H1 (cell line): ENCODE data around the gene RIBC1. TPM values are rescaled to one million over a fixed set of nuclear protein-coding genes. Genes with fewer than 3 reads are reported as not detected.

ENCODE experiments used
- ASH2L ChIP-seq: fragments of 200-600, 300-600 bp; sonication (generic); IDR thresholded peaks from one replicate; pipeline ENCODE4 v1.7.1; 2017; ENCODE audit warnings: low read length
- BACH1 ChIP-seq: IDR thresholded peaks from 2 replicates; pipeline ENCODE4 v1.6.1; 2012; ENCODE audit warnings: low read length, improper control_type of control experiment
- CHD1 ChIP-seq: IDR thresholded peaks from 2 replicates; pipeline ENCODE4 v1.6.1; 2012; ENCODE audit warnings: low read depth, low read length, improper control_type of control experiment
- KDM4A ChIP-seq: IDR thresholded peaks from one replicate; pipeline ENCODE4 v1.7.1; 2012; ENCODE audit warnings: low read depth, mild to moderate bottlenecking, moderate library complexity, low read length, inconsistent platforms; ENCODE audit not compliant: severe bottlenecking
- MAFK ChIP-seq: IDR thresholded peaks from 2 replicates; pipeline ENCODE4 v1.6.1; 2012; ENCODE audit warnings: low read depth, mild to moderate bottlenecking, improper control_type of control experiment, low read length
- POLR2A ChIP-seq, 2 experiments: IDR thresholded peaks; 1 replicate in 1 of 2; 2 replicates in 1 of 2; pipeline ENCODE4 v1.6.1; 2011; ENCODE audit warnings: low read depth in 2 of 2, low read length in 2 of 2, mild to moderate bottlenecking in 2 of 2; ENCODE audit errors: control extremely low read depth in 1 of 2
- RNF2 ChIP-seq: fragments of 200-900, 300-1000 bp; sonication (generic); IDR thresholded peaks from 2 replicates; pipeline ENCODE4 v1.7.1; 2016; ENCODE audit warnings: borderline replicate concordance, low read depth, mild to moderate bottlenecking, antibody characterized with exemption, low read length; ENCODE audit not compliant: poor library complexity, severe bottlenecking; ENCODE audit errors: missing control alignments
- SUZ12 ChIP-seq: fragments of 200-600 bp; sonication (generic); IDR thresholded peaks from 2 replicates; pipeline ENCODE4 v1.6.1; 2012; ENCODE audit warnings: mild to moderate bottlenecking, inconsistent platforms, low read length, moderate library complexity, mixed read lengths
- TAF1 ChIP-seq: IDR thresholded peaks from 2 replicates; pipeline ENCODE4 v1.6.1; 2011; ENCODE audit warnings: mild to moderate bottlenecking, low read depth, low read length
- TCF12 ChIP-seq: IDR thresholded peaks from 2 replicates; pipeline ENCODE4 v1.6.1; 2011; ENCODE audit warnings: low read depth, mild to moderate bottlenecking, low read length
- polyA plus RNA-seq, 7 experiments: library from polyadenylated mRNA; depleted of rRNA in 3 of 7; stranded (reverse) in 5 of 7; unstranded in 2 of 7; fragments of >200 nt in 5 of 7; fragments of 200-250 nt in 2 of 7; gene quantifications; 1 replicate in 5 of 7; 2 replicates in 1 of 7; 4 replicates in 1 of 7; pipeline versions ENCODE4 v1.2.1 to v1.2.3, GENCODE V29; 2011 to 2013; ENCODE audit warnings: missing spikeins in 2 of 7, mixed read lengths in 2 of 7
- total RNA-seq: library from RNA; stranded (reverse); fragmentation: NEBNext Ultra II Directional; extraction: Animal tissue kit (Norgen Biotek cat#: 25700); gene quantifications from 2 replicates; pipeline ENCODE4 v1.2.1, GENCODE V29; 2021
- TF ChIP-seq, protein P1 (sequence below): fragments of 300-600 bp; sonication (generic); IDR thresholded peaks from 2 replicates; pipeline ENCODE4 v1.7.1; 2012; ENCODE audit warnings: low read length, moderate library complexity, mild to moderate bottlenecking, inconsistent platforms; ENCODE audit not compliant: insufficient replicate concordance

Gene RIBC1
- total and polyA plus RNA-seq, 2 of the 8 experiments (the other 6 are each of a cell fraction or from before 2014, with no cell fraction given) = 0.41 to 0.97 TPM

DNA sequence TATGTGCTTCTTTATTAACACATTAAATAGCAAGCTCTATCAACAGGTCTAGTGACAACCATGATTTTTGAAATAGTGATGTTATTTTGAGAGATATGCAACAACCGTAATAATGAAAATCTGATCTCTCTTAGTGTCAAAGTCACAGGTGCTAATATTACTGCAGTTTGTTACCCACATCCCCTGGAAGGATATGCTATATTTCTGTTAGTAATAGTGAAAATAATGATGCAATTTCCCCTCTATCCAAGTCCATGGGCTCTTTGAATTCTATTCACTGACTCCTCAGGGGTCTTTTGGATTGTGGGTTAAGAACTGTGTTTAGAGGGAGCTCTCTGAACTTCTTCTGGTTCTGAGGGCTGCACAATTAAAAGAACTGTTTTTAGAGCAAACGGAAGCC is 14.5 kb downstream of the RIBC1 start (continued):
- TF ChIP-seq, protein P1, sequence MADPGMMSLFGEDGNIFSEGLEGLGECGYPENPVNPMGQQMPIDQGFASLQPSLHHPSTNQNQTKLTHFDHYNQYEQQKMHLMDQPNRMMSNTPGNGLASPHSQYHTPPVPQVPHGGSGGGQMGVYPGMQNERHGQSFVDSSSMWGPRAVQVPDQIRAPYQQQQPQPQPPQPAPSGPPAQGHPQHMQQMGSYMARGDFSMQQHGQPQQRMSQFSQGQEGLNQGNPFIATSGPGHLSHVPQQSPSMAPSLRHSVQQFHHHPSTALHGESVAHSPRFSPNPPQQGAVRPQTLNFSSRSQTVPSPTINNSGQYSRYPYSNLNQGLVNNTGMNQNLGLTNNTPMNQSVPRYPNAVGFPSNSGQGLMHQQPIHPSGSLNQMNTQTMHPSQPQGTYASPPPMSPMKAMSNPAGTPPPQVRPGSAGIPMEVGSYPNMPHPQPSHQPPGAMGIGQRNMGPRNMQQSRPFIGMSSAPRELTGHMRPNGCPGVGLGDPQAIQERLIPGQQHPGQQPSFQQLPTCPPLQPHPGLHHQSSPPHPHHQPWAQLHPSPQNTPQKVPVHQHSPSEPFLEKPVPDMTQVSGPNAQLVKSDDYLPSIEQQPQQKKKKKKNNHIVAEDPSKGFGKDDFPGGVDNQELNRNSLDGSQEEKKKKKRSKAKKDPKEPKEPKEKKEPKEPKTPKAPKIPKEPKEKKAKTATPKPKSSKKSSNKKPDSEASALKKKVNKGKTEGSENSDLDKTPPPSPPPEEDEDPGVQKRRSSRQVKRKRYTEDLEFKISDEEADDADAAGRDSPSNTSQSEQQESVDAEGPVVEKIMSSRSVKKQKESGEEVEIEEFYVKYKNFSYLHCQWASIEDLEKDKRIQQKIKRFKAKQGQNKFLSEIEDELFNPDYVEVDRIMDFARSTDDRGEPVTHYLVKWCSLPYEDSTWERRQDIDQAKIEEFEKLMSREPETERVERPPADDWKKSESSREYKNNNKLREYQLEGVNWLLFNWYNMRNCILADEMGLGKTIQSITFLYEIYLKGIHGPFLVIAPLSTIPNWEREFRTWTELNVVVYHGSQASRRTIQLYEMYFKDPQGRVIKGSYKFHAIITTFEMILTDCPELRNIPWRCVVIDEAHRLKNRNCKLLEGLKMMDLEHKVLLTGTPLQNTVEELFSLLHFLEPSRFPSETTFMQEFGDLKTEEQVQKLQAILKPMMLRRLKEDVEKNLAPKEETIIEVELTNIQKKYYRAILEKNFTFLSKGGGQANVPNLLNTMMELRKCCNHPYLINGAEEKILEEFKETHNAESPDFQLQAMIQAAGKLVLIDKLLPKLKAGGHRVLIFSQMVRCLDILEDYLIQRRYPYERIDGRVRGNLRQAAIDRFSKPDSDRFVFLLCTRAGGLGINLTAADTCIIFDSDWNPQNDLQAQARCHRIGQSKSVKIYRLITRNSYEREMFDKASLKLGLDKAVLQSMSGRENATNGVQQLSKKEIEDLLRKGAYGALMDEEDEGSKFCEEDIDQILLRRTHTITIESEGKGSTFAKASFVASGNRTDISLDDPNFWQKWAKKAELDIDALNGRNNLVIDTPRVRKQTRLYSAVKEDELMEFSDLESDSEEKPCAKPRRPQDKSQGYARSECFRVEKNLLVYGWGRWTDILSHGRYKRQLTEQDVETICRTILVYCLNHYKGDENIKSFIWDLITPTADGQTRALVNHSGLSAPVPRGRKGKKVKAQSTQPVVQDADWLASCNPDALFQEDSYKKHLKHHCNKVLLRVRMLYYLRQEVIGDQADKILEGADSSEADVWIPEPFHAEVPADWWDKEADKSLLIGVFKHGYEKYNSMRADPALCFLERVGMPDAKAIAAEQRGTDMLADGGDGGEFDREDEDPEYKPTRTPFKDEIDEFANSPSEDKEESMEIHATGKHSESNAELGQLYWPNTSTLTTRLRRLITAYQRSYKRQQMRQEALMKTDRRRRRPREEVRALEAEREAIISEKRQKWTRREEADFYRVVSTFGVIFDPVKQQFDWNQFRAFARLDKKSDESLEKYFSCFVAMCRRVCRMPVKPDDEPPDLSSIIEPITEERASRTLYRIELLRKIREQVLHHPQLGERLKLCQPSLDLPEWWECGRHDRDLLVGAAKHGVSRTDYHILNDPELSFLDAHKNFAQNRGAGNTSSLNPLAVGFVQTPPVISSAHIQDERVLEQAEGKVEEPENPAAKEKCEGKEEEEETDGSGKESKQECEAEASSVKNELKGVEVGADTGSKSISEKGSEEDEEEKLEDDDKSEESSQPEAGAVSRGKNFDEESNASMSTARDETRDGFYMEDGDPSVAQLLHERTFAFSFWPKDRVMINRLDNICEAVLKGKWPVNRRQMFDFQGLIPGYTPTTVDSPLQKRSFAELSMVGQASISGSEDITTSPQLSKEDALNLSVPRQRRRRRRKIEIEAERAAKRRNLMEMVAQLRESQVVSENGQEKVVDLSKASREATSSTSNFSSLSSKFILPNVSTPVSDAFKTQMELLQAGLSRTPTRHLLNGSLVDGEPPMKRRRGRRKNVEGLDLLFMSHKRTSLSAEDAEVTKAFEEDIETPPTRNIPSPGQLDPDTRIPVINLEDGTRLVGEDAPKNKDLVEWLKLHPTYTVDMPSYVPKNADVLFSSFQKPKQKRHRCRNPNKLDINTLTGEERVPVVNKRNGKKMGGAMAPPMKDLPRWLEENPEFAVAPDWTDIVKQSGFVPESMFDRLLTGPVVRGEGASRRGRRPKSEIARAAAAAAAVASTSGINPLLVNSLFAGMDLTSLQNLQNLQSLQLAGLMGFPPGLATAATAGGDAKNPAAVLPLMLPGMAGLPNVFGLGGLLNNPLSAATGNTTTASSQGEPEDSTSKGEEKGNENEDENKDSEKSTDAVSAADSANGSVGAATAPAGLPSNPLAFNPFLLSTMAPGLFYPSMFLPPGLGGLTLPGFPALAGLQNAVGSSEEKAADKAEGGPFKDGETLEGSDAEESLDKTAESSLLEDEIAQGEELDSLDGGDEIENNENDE = no peak
- TF ChIP-seq POLR2A (IDR thresholded peaks at IDR 0.05; ENCODE audit: control extremely low read depth in 1 of 2, low read depth in 2 of 2, low read length in 2 of 2) (no peak), TCF12 (no peak), ASH2L (no peak), TAF1 (no peak), RNF2 (no peak), MAFK (no peak), CHD1 (no peak), SUZ12 (no peak), KDM4A (no peak), BACH1 (no peak)
- TF ChIP-seq, all 59 proteins: peak for 0
